K562 (cell line): ENCODE data around the gene FCHO1. TPM values are rescaled to one million over a fixed set of nuclear protein-coding genes. Genes with fewer than 3 reads are reported as not detected.

ENCODE experiments used
- ATAC-seq: fragments of 200-7000 bp; cut with Tn5 transposase; 3 replicates; pipeline ENCODE4 v1.9.1; 2020; ENCODE audit warnings: moderate library complexity
- BruUV-seq: library from RNA; stranded (reverse); fragments of 400-500 nt; replicated peaks from 2 replicates; lab custom pipeline; 2021; lab: Mats Ljungman, UMichigan
- CTCF ChIA-PET: fragments of 300-600 bp; formaldehyde crosslinking; extraction: SDS; loops from one replicate; lab custom pipeline; 2021; ENCODE audit warnings: low intra/inter-chr PET ratio; lab: Yijun Ruan, JAX
- POLR2A ChIA-PET: fragments of 300-600, 350-650 bp; sonication (Branson Sonifier 250); formaldehyde crosslinking; extraction: SDS; loops from one replicate; lab custom pipeline; 2021; ENCODE audit warnings: antibody characterized with exemption, inconsistent platforms; lab: Yijun Ruan, JAX
- DNase-seq, 4 experiments: peaks; one replicate each; pipeline versions ENCODE4 v3.0.0 to v3.0.0-alpha.2; 2011 to 2018; ENCODE audit warnings: low spot score in 3 of 4, mixed read lengths in 3 of 4; ENCODE audit errors: extremely low read depth in 1 of 4
- FAIRE-seq: peaks from 2 replicates; lab custom pipeline; 2011; peaks lifted over from hg19 to GRCh38; lab: Jason Lieb, UNC
- H2AFZ ChIP-seq: 2 replicates; pipeline ENCODE4 v1.6.0; 2011; ENCODE audit warnings: low read depth, low read length, control low read depth, inconsistent platforms
- H3K27ac ChIP-seq: fragments of 200-600 bp; 3 replicates; pipeline ENCODE4 v1.8.0; 2011; ENCODE audit warnings: low read depth, mild to moderate bottlenecking, control low read depth, inconsistent platforms, low read length, moderate library complexity, mixed read lengths; ENCODE audit errors: extremely low read depth
- H3K27me3 ChIP-seq, 2 experiments: fragments of 300-600 bp in 1 of 2; 2 replicates in 1 of 2; 3 replicates in 1 of 2; pipeline versions ENCODE4 v1.6.0 to v1.8.0; 2011; ENCODE audit warnings: inconsistent platforms in 2 of 2, low read length in 2 of 2, mild to moderate bottlenecking in 1 of 2, mixed read lengths in 1 of 2, moderate library complexity in 1 of 2; ENCODE audit not compliant: control insufficient read depth in 2 of 2, insufficient read depth in 2 of 2
- H3K36me3 ChIP-seq: fragments of 300-600 bp; 3 replicates; pipeline ENCODE4 v1.8.0; 2011; ENCODE audit warnings: mild to moderate bottlenecking, low read length, inconsistent platforms; ENCODE audit not compliant: control insufficient read depth, insufficient read depth
- H3K4me1 ChIP-seq, 2 experiments: fragments of 200-600 bp in 1 of 2; replicated peaks in 1 of 2; 2 replicates in 1 of 2; 3 replicates in 1 of 2; pipeline versions ENCODE4 v1.5.1 to v1.8.0; 2011; ENCODE audit warnings: inconsistent platforms in 2 of 2, low read length in 2 of 2, mild to moderate bottlenecking in 1 of 2, mixed read lengths in 1 of 2, moderate library complexity in 1 of 2; ENCODE audit not compliant: control insufficient read depth in 2 of 2, insufficient read depth in 2 of 2
- H3K4me2 ChIP-seq: 2 replicates; pipeline ENCODE4 v1.6.1; 2011; ENCODE audit warnings: low read length, control low read depth, inconsistent platforms, mixed read lengths; ENCODE audit not compliant: insufficient read depth
- H3K4me3 ChIP-seq: fragments of 200-600 bp; sonication (generic), shearing (Covaris generic); 2 replicates; pipeline ENCODE4 v1.5.1; 2016; ENCODE audit warnings: control low read depth, inconsistent platforms
- H3K79me2 ChIP-seq: fragments of 200-600 bp; 3 replicates; pipeline ENCODE4 v1.8.0; 2011; ENCODE audit warnings: low read length, inconsistent platforms; ENCODE audit not compliant: control insufficient read depth, insufficient read depth
- H3K9ac ChIP-seq, 2 experiments: 2 replicates each; pipeline versions ENCODE4 v1.6.0 to v1.6.1; 2011; ENCODE audit warnings: low read depth in 2 of 2, low read length in 2 of 2, control low read depth in 1 of 2, inconsistent platforms in 1 of 2, mild to moderate bottlenecking in 1 of 2, mixed read lengths in 1 of 2; ENCODE audit not compliant: insufficient read depth in 1 of 2
- H3K9me1 ChIP-seq: one replicate; pipeline ENCODE4 v1.6.0; 2011; ENCODE audit warnings: inconsistent platforms, mild to moderate bottlenecking, low read length, moderate library complexity; ENCODE audit not compliant: control insufficient read depth, insufficient read depth
- H3K9me3 ChIP-seq: replicated peaks from 2 replicates; pipeline ENCODE4 v1.5.1; 2011; ENCODE audit warnings: low read depth, low read length, inconsistent platforms; ENCODE audit not compliant: control insufficient read depth, insufficient read depth
- H4K20me1 ChIP-seq: replicated peaks from 2 replicates; pipeline ENCODE4 v1.6.1; 2011; ENCODE audit warnings: low read length, inconsistent platforms, mixed read lengths; ENCODE audit not compliant: control insufficient read depth, insufficient read depth
- EP300 ChIP-seq: IDR thresholded peaks from 2 replicates; pipeline ENCODE4 v1.6.1; 2012; ENCODE audit warnings: low read length, improper control_type of control experiment
- MCM5 ChIP-seq: fragments of 450-650 bp; IDR thresholded peaks from 2 replicates; pipeline ENCODE4 v1.6.1; 2016; ENCODE audit warnings: low read depth
- PTRF ChIP-seq: fragments of 450-650 bp; IDR thresholded peaks from 2 replicates; pipeline ENCODE4 v1.6.1; 2016; ENCODE audit warnings: mild to moderate bottlenecking, missing genetic modification characterization, missing compliant biosample characterization
- RNF219 ChIP-seq: fragments of 250-450 bp; sonication (Bioruptor Pico); IDR thresholded peaks from 2 replicates; pipeline ENCODE4 v1.5.0; 2022; ENCODE audit warnings: mild to moderate bottlenecking
- STAT6 ChIP-seq: sonication (generic); formaldehyde crosslinking; IDR thresholded peaks from 2 replicates; pipeline ENCODE4 v1.8.1; 2023; ENCODE audit warnings: mild to moderate bottlenecking, missing genetic modification reagents
- TAF15 ChIP-seq: fragments of 200-400 bp; formaldehyde crosslinking; IDR thresholded peaks from 2 replicates; pipeline ENCODE4 v1.6.1; 2017; ENCODE audit warnings: mild to moderate bottlenecking, low read depth, low read length, moderate library complexity
- WGBS: fragments of 100-300 bp; shearing (Covaris generic); methylation state at CpG from one replicate; pipeline ENCODE4 v1.1.6; 2016; ENCODE audit warnings: low coverage, mixed read lengths; ENCODE audit not compliant: insufficient coverage; ENCODE audit errors: missing lambda C conversion rate; 5-methylcytosine and 5-hydroxymethylcytosine counted together
- in situ Hi-C: fragments of 300-500 bp; cut with MboI; formaldehyde crosslinking; loops from 4 replicates; pipeline ENCODE4 v1.15.0; 2018; ENCODE audit warnings: inconsistent platforms, mixed read lengths
- intact Hi-C: fragments of 100-400 bp; cut with micrococcal nuclease; formaldehyde crosslinking; loops from 2 replicates; pipeline ENCODE4 v1.14.2; 2022
- polyA plus RNA-seq, 8 experiments: library from polyadenylated mRNA; depleted of rRNA in 4 of 8; stranded (reverse) in 5 of 8; unstranded in 3 of 8; fragments of >200 nt; fragmentation: Nextera tagmentation in 2 of 8; fragmentation: Illumina TruSeq in 1 of 8; extraction: Ambion mirVana in 2 of 8; extraction: Trizol in 1 of 8; gene quantifications; 2 replicates each; pipeline versions ENCODE4 v1.2.1 to v1.2.3, GENCODE V29; 2011 to 2014; ENCODE audit warnings: inconsistent platforms in 1 of 8, missing spikeins in 1 of 8
- total RNA-seq, 7 experiments: library from RNA; depleted of rRNA in 6 of 7; stranded (reverse); fragments of >200 nt in 6 of 7; fragmentation: Illumina TruSeq in 2 of 7; extraction: Trizol in 2 of 7; gene quantifications; 2 replicates each; pipeline versions ENCODE4 v1.2.1 to v1.2.3, GENCODE V29; 2011 to 2021; ENCODE audit warnings: low replicate concordance in 1 of 7

Gene FCHO1
- total and polyA plus RNA-seq, 9 of the 15 experiments (the other 6 are each of a cell fraction or from before 2014, with no cell fraction given): 0.21 to 58.9 (median 18.3) TPM

- no peak for FAIRE-seq
- Histone ChIP-seq H3K9me3 (no peaks in the 10 kb centered on the region), H3K4me1 (peaks cover 15 to 26% of the 10 kb centered on the region in 2 experiments; a peak in 4 of 5 replicates), H3K4me3 (peak overlapping the region; percentile 40; the same call in 1 of the 2 replicates), H3K27me3 (peaks cover 4 to 24% of the 10 kb centered on the region in 2 experiments; a peak in 3 of 5 replicates), H3K27ac (no peak overlapping the region), H3K9me1 (no peaks in the 10 kb centered on the region), H3K9ac (peak overlapping the region in 1 of 2 experiments; percentile 90; a peak in 2 of 4 replicates), H3K79me2 (no peaks in the 10 kb centered on the region), H3K36me3 (no peaks in the 10 kb centered on the region), H4K20me1 (no peaks in the 10 kb centered on the region), H2AFZ (peak overlapping the region; percentile 89), H3K4me2 (peak overlapping the region; percentile 74)
- POLR2A ChIA-PET: interaction anchor here (0.7 kb wide), 1 partner anchor 187 kb away, joined by 3 read pairs; no protein-coding TSS in a partner anchor
- CTCF ChIA-PET: interaction anchor here (0.6 kb wide), 1 partner anchor 30 kb away, joined by 5 read pairs; no protein-coding TSS in a partner anchor
- DNase-seq: no peak
- 11% methylated on average over 9 of the region's 9 CpGs for WGBS
- no peak for TF ChIP-seq STAT6 (CRISPR knock-in tag)
- TF ChIP-seq PTRF (tag): no peak
- TF ChIP-seq MCM5: no peak
- TF ChIP-seq EP300: no peak
- TF ChIP-seq TAF15: no peak
- no peak for TF ChIP-seq RNF219 (CRISPR knock-in tag)
- ATAC-seq: no peak
- in situ Hi-C loops (no loop called here), intact Hi-C loops (loop anchor here (5.0 kb wide), 1 partner anchor 63 kb away; the partner anchor contains the start of gene RPL18A)
- no TSS peak for BruUV-seq
These were observed 43.1 kb downstream of the FCHO1 start for GRCh38 chr19:17794412-17794730.
